HG03520 (cell line): ENCODE data around the gene NACA.

ENCODE experiments used
- ATAC-seq: cut with Tn5 transposase; IDR thresholded peaks from one replicate; pipeline ENCODE4 v1.9.1; 2021; ENCODE audit warnings: mild to moderate bottlenecking, moderate library complexity; ENCODE audit not compliant: unreplicated experiment

NACA gene

GRCh38 chr12:56688846-56689109, 36.3 kb downstream of the NACA start:
- no peak for ATAC-seq

DNA sequence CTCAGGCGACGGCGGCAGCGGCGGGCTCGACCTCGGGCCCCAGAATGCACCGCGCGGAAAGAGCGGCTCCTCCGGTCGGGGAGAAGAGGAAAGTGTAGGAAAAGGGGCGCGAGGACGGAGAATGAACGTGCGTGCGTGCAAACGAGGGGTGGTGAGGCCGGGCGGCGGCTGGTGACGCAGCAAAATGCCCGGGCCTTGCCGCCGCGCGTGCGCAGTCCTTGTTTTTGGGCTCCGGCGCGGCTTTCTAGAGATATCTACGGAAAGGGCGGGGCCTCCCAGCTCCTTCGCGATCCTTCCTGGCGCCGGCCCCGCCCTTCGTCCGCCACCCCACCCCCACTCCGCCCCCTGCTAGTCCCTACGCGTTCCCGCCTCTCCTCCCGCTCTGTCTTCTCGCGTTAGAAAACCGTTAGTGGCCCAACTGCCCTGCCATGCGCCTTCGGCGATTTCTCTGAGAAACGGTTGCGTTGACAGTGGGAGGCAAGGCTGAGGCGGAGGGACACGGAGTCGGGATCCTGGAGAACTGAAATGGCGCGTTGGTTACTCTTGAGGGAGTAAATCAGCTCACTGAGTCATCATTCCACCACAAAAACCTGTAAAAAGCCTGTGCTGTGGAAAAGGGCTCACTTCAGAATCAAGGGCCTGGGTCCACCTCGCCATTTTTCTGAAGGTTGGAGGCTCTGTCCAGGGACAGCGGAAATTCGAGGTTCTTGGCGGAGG, 36.8 kb downstream of the NACA start, which contains the start of gene PTGES3:
TSS of gene PTGES3 (minus strand) at position 156 of the 717 bp plus-strand sequence. CDS start 285 bp downstream, outside the sequence.
- ATAC-seq = peak; percentile 59

DNA sequence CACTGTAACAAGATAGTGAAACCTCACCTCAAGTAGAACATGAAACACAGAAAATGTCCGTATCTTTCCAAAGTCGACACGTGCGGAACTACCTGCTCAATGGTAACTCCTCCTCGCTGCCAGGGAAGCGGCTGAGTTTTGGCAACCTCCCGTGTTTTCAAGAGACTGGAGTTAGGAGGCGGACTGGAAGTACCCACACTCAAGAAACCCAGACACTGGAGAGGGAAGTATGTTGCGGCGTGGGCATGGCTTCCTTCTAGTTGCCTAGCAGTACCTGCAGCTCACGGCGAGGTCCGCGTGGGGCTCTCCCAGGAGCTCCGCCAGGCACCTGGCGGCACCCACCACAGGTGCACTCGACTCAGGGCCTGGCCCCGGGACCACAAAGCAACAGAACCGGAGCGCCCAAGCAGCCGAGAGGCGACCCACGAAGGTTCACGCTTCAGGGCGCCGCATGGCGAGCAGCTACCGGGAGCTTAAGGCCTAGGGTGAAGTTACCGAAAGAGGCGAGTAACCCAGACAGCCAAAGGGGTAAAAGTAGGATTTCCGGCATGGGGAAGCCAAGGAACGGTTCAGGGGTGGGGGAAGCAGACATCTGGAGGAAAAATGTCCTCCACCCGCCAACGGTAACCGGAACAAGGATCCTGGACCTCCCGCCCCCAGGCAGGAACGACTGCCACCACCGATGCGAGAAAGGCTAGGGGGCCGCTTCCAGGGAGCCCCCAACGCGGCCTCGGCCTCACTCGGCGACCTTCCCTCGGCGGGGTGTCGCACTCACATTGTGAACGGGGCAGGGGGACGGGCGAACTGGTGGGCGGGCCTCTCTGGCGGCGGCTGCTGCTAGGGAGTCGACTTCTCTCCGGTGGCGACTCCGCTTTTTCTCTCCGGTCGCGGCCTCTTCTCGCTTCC, 37.6 kb downstream of the NACA start:
- ATAC-seq = no peak

GRCh38 chr12:56684745-56685359, 40.2 kb downstream of the NACA start:
- no peak for ATAC-seq

DNA sequence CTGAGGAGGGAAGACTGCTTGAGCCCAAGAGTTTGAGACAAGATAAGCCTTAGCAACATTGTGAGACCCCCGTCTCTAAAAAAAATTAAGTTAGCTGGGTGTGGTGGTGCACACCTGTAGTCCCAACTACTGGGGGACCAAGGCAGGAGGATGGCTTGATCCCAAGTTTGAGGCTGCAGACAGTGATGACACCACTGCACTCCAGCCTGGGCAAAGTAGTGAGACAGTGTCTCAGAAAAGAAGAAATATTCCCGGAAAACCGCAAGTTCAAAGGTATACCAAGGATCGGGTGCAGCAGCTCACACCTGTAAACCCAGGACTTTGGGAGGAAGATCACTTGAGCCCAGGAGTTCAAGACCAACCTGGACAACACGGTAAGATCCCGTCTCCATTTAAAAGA, 42.8 kb downstream of the NACA start:
- no peak for ATAC-seq

- ATAC-seq = no peak
Observed at GRCh38 chr12:56679883-56680575, 45.1 kb downstream of the NACA start.

DNA sequence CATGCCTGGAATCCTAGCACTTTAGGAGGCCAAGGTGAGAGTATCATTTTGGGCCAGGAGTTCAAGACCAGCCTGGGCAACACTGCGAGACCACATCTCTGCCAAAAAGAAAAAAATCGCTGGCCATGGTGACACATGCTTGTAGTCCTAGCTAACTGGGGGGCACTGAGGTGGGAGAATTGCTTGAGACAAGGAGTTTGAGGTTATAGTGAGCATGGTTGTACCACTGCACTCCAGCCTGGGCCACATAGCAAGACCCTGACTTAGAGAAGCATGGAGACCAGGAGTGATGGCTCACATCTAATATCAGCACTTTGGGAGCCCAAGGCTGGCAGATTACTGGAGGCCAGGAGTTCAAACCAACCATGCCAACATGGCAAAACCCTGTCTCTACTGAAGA, 46.2 kb downstream of the NACA start:
- no peak for ATAC-seq

DNA sequence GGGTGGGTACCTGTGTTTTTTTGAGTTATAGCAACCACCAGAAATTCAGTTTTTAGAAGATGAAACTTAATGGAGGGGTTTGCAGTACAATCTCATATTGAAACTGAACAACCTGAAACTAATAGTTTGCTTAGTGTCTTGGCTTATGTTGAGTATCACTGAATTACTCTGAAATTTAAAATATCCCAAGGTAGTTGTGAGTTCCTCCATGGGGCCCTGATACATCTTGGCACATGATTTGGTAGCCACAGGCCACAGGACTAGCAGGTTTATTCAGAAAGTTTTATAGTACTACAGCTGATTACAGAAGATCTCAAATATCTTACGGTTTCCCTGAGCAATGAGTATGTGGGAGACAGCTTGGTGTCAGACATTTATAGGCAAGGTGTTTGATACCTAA, 47.4 kb downstream of the NACA start:
- ATAC-seq = peak; percentile 60

DNA sequence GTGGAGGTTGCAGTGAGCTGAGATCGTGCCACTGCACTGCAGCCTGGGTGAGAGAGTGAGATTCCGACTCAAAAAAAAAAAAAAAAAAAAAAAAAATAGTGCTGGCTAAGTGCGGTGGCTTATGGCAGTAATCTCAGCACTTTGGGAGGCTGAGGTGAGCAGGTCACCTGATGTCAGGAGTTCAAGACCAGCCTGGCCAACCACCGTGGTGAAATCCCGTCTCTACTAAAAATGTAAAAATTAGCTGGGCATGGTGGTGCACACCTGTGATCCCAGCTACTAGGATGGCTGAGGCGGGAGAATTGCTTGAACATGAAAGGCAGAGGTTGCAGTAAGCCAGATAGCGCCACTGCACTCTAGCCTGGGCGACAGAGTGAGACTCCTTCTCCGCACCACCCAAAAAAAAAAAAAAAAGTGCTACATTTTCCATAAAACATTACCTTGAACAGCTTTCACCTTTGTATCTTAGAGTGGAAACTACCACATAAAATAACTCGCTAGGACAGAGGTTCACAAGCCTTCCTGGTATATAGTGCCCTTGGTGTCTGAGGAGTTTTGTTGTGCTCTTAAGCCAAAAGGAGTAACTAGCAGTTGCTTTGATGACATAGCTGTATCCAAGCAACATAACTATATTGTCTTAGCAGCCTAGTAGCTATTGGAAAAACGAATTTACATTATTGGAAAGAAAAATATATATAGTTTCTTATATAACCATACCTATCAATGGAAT, 48.1 kb downstream of the NACA start:
- peak; percentile 29 for ATAC-seq

- no peak for ATAC-seq
Observed at GRCh38 chr12:56671608-56672007, 53.5 kb downstream of the NACA start.

- ATAC-seq = no peak
Observed at GRCh38 chr12:56670836-56671235, 54.3 kb downstream of the NACA start.

DNA sequence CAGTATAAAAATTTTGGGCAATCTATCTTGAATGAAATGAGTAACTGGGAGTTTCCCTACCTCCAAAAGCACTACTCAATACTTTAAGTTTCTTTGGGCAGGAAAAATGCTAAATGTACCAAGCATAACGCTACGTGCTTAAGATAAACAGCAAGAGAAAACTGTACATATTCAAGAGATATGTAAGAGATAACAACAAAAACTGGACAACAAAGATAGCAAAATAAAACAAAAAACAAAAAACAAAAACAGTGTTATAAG, 57.0 kb downstream of the NACA start:
- no peak for ATAC-seq
